C1 segment of cervical spinal cord (tissue), 14 donors: ENCODE results near the gene MRPL18.
"Not testable (repeated sequence)": the region's sequence is repeated elsewhere in the genome, so short reads cannot be mapped to it uniquely, and the experiment has no call there.

Source experiments
- DNase-seq, 14 donors: peaks; one replicate each; lab custom pipeline; 2025; lab: John Stamatoyannopoulos, UW

The MRPL18 gene

GRCh38 chr6:159772196-159772595, 18.1 kb upstream of the MRPL18 start:
- no peak for DNase-seq

GRCh38 chr6:159777240-159777904, 12.9 kb upstream of the MRPL18 start:
- no peak for DNase-seq

- no peak for DNase-seq
These were observed 12.1 kb upstream of the MRPL18 start for GRCh38 chr6:159778131-159778530.

- DNase-seq: no peak
These were observed 11.6 kb upstream of the MRPL18 start for GRCh38 chr6:159778542-159779103.

GRCh38 chr6:159788276-159788675, 2.0 kb upstream of the MRPL18 start:
- DNase-seq: no peak

- DNase-seq: peak in 3 of 14 donors; percentile 15 to 72 (median 35)
These were observed 1.4 kb upstream of the MRPL18 start for GRCh38 chr6:159788753-159789376.

GRCh38 chr6:159789377-159790148, 704 bp upstream of the MRPL18 start, which contains the start of gene TCP1:
Gene TCP1 (minus strand): TSS chr6:159789602. CDS start chr6:159789468, 134 bp downstream.
- DNase-seq: peak; percentile 91 to 100 (median 99)

GRCh38 chr6:159790956-159791598, 810 bp downstream of the MRPL18 start:
- DNase-seq: peak in 3 of 14 donors; percentile 4 to 30 (median 18)

GRCh38 chr6:159794976-159795375, 4.7 kb downstream of the MRPL18 start:
- DNase-seq: not testable (repeated sequence)

GRCh38 chr6:159797554-159797953, 7.3 kb downstream of the MRPL18 start:
- no peak for DNase-seq

- no peak for DNase-seq
These were observed 10.0 kb downstream of the MRPL18 start, which contains the start of gene PNLDC1 for GRCh38 chr6:159800141-159800865. Gene PNLDC1 (plus strand): TSS chr6:159800276. CDS start chr6:159800308, 32 bp downstream.

- DNase-seq: no peak
These were observed 11.7 kb downstream of the MRPL18 start for GRCh38 chr6:159801935-159802334.

- no peak for DNase-seq
These were observed 14.2 kb downstream of the MRPL18 start for GRCh38 chr6:159804504-159804903.

GRCh38 chr6:159805440-159806020, 15.3 kb downstream of the MRPL18 start:
- no peak for DNase-seq

- no peak for DNase-seq
These were observed 15.8 kb downstream of the MRPL18 start for GRCh38 chr6:159806021-159806458.

- DNase-seq: no peak
These were observed 17.0 kb downstream of the MRPL18 start for GRCh38 chr6:159807150-159807858.

- peak in 3 of 14 donors; percentile 6 to 27 (median 20) for DNase-seq
These were observed 18.4 kb downstream of the MRPL18 start for GRCh38 chr6:159808647-159809046.

- no peak for DNase-seq
These were observed 18.9 kb downstream of the MRPL18 start for GRCh38 chr6:159809149-159809548.

GRCh38 chr6:159813781-159814180, 23.5 kb downstream of the MRPL18 start:
- DNase-seq: no peak

GRCh38 chr6:159815410-159815809, 25.1 kb downstream of the MRPL18 start:
- DNase-seq: no peak
